GM19452 (cell line): ENCODE measurements around the gene CAMK2A.

Experiments
- ATAC-seq: cut with Tn5 transposase; IDR thresholded peaks from one replicate; pipeline ENCODE4 v1.9.1; 2021; ENCODE audit not compliant: unreplicated experiment

The CAMK2A gene

GRCh38 chr5:150316320-150316719 is 26.7 kb upstream of the CAMK2A start:
- no peak for ATAC-seq

- no peak for ATAC-seq
Observed at GRCh38 chr5:150315245-150315644, 25.7 kb upstream of the CAMK2A start.

GRCh38 chr5:150313921-150314716 is 24.5 kb upstream of the CAMK2A start:
- no peak for ATAC-seq

GRCh38 chr5:150313501-150313900 is 23.9 kb upstream of the CAMK2A start:
- ATAC-seq = no peak

GRCh38 chr5:150312518-150312917 is 22.9 kb upstream of the CAMK2A start:
- no peak for ATAC-seq

GRCh38 chr5:150311015-150311692 is 21.6 kb upstream of the CAMK2A start:
- no peak for ATAC-seq

- ATAC-seq = no peak
Observed at GRCh38 chr5:150310246-150310645, 20.7 kb upstream of the CAMK2A start.

GRCh38 chr5:150309886-150310239 is 20.3 kb upstream of the CAMK2A start:
- ATAC-seq = no peak

- no peak for ATAC-seq
Observed at GRCh38 chr5:150309101-150309885, 19.7 kb upstream of the CAMK2A start.

GRCh38 chr5:150307617-150308426 is 18.2 kb upstream of the CAMK2A start:
- ATAC-seq = no peak

GRCh38 chr5:150306775-150307174 is 17.2 kb upstream of the CAMK2A start:
- ATAC-seq = no peak

GRCh38 chr5:150305557-150305956 is 16.0 kb upstream of the CAMK2A start:
- no peak for ATAC-seq

- no peak for ATAC-seq
Observed at GRCh38 chr5:150305095-150305494, 15.5 kb upstream of the CAMK2A start.

GRCh38 chr5:150304481-150305081 is 15.0 kb upstream of the CAMK2A start:
- no peak for ATAC-seq

- ATAC-seq = no peak
Observed at GRCh38 chr5:150303660-150304386, 14.2 kb upstream of the CAMK2A start.

- ATAC-seq = no peak
Observed at GRCh38 chr5:150303070-150303615, 13.6 kb upstream of the CAMK2A start.

- no peak for ATAC-seq
Observed at GRCh38 chr5:150302301-150303069, 12.9 kb upstream of the CAMK2A start, which contains the start of gene ARSI. ARSI (minus strand) TSS chr5:150302905; CDS start chr5:150302373, 532 bp downstream.

GRCh38 chr5:150301901-150302300 is 12.3 kb upstream of the CAMK2A start:
- ATAC-seq = no peak

GRCh38 chr5:150301170-150301505 is 11.6 kb upstream of the CAMK2A start:
- no peak for ATAC-seq
